GM19099 (cell line): ENCODE results near the gene SPEF2.

Experiments used
- POLR2A ChIP-seq: IDR thresholded peaks from 3 replicates; pipeline ENCODE4 v1.6.1; 2011; ENCODE audit warnings: low read depth; ENCODE audit not compliant: insufficient read length; ENCODE audit errors: extremely low read depth

Gene SPEF2

GRCh38 chr5:35617435-35618303, at the start of gene SPEF2:
Gene SPEF2, plus strand, starts transcription at chr5:35617863. Its CDS starts 135 bp downstream, at chr5:35617998.
- no peak for TF ChIP-seq POLR2A

GRCh38 chr5:35575578-35575977, 42.1 kb upstream of the SPEF2 start:
- no peak for TF ChIP-seq POLR2A

- TF ChIP-seq POLR2A = no peak
Measured at GRCh38 chr5:35587419-35587818, 30.2 kb upstream of the SPEF2 start.

- no peak for TF ChIP-seq POLR2A
Measured at GRCh38 chr5:35593338-35593737, 24.3 kb upstream of the SPEF2 start.

GRCh38 chr5:35598707-35599370, 18.8 kb upstream of the SPEF2 start:
- TF ChIP-seq POLR2A = no peak

GRCh38 chr5:35600591-35600990, 17.1 kb upstream of the SPEF2 start:
- no peak for TF ChIP-seq POLR2A

- TF ChIP-seq POLR2A = no peak
Measured at GRCh38 chr5:35608881-35609779, 8.5 kb upstream of the SPEF2 start.

GRCh38 chr5:35617060-35617434, 616 bp upstream of the SPEF2 start:
- TF ChIP-seq POLR2A = no peak

GRCh38 chr5:35618304-35618636, 607 bp downstream of the SPEF2 start:
- no peak for TF ChIP-seq POLR2A

GRCh38 chr5:35618781-35619180, 1.1 kb downstream of the SPEF2 start:
- no peak for TF ChIP-seq POLR2A

- no peak for TF ChIP-seq POLR2A
Measured at GRCh38 chr5:35622974-35623373, 5.3 kb downstream of the SPEF2 start.

GRCh38 chr5:35623991-35624390, 6.3 kb downstream of the SPEF2 start:
- no peak for TF ChIP-seq POLR2A

- no peak for TF ChIP-seq POLR2A
Measured at GRCh38 chr5:35626108-35626507, 8.4 kb downstream of the SPEF2 start.

GRCh38 chr5:35626553-35626952, 8.9 kb downstream of the SPEF2 start:
- no peak for TF ChIP-seq POLR2A

GRCh38 chr5:35634326-35634725, 16.7 kb downstream of the SPEF2 start:
- TF ChIP-seq POLR2A = no peak
